GM12892 (cell line): ENCODE data around the gene FAM90A1.
"Not testable (repeated sequence)": the region's sequence is repeated elsewhere in the genome, so short reads cannot be mapped to it uniquely, and the experiment has no call there.

Experiments
- POLR2A ChIP-seq: IDR thresholded peaks from 2 replicates; pipeline ENCODE4 v1.6.1; 2011; ENCODE audit warnings: low read depth, low read length, control low read depth
- POLR2AphosphoS5 ChIP-seq: IDR thresholded peaks from 2 replicates; pipeline ENCODE4 v1.6.1; 2011; ENCODE audit warnings: low read depth, low read length, control low read depth

DNA sequence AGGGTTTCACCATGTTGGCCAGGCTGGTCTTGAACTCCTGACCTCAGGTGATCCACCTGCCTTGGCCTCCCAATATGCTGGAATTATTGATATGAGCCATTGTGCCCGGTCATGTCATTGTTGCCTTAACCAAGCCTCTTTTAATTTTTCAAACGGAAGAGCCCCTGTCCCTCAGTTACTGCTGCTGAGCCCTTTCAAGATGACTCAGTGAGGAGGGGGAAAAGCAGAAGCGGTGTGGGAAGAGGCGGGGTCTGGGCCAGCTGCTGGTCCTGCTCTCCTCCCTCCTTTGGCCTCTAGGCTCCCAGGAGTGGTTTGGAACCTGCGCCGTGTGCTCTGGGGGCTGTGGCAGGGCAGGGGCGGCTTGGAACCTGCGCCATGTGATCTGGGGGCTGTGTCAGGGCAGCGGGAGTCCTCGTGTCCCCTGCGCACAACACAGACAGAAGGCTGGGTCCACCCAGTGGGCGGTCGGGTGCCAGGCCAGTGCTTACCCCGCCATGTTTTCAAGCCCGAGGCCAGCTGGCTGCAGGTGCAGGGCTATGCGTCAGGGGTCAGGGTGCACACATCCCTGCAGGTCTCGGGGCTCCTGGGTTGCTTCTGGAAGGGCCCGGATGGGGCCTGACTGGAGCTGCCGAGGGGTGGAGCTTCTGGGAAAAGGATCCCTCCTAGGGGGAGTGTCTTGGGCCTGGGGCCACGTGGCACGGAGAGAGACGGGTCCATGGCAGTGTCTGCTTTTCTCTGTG is at the start of gene FAM90A1:
- TF ChIP-seq POLR2A, POLR2AphosphoS5: not testable (repeated sequence)
